Fibroblast of the aortic adventitia (primary cell): ENCODE measurements around the gene LRRC58. TPM values are rescaled to one million over a fixed set of nuclear protein-coding genes. Genes with fewer than 3 reads are reported as not detected.

Experiments
- DNase-seq: peaks from one replicate; pipeline ENCODE4 v3.0.0-alpha.2; 2010; ENCODE audit warnings: low read depth
- H3K4me3 ChIP-seq: 2 replicates; pipeline ENCODE4 v1.5.1; 2011; ENCODE audit warnings: low read depth, mild to moderate bottlenecking, control low read depth, low read length, moderate library complexity
- CTCF ChIP-seq: IDR thresholded peaks from 2 replicates; pipeline ENCODE4 v1.5.1; 2011; ENCODE audit warnings: mild to moderate bottlenecking, low read length, control low read depth, inconsistent platforms; ENCODE audit not compliant: insufficient read depth
- total RNA-seq: library from RNA; depleted of rRNA; stranded (reverse); fragments of >200 nt; gene quantifications from 2 replicates; pipeline ENCODE4 v1.2.3, GENCODE V29; 2012; ENCODE audit warnings: low replicate concordance

The LRRC58 gene
- total RNA-seq, 1 donor, result 56.1 TPM

- H3K4me3 ChIP-seq, result no peak overlapping the region
- no peak for DNase-seq
- no peak for TF ChIP-seq CTCF
Observed at GRCh38 chr3:120353463-120353862, 4.3 kb upstream of the LRRC58 start.

- TF ChIP-seq CTCF, result no peak
- no peak overlapping the region for H3K4me3 ChIP-seq
- no peak for DNase-seq
Observed at GRCh38 chr3:120352017-120352416, 2.9 kb upstream of the LRRC58 start.

- DNase-seq, result peak; percentile 78
- peak overlapping the region; percentile 37 for H3K4me3 ChIP-seq
- no peak for TF ChIP-seq CTCF
Observed at GRCh38 chr3:120350401-120350941, 1.3 kb upstream of the LRRC58 start.

GRCh38 chr3:120349855-120350125 lies 636 bp upstream of the LRRC58 start:
- DNase-seq, result no peak
- peak overlapping the region; percentile 86 for H3K4me3 ChIP-seq
- no peak for TF ChIP-seq CTCF

- DNase-seq, result peak; percentile 35
Observed at GRCh38 chr3:120348065-120348990, 826 bp downstream of the LRRC58 start.

GRCh38 chr3:120344349-120344748 lies 4.8 kb downstream of the LRRC58 start:
- TF ChIP-seq CTCF, result no peak
- DNase-seq, result peak; percentile 17
- H3K4me3 ChIP-seq, result no peak overlapping the region

More at GRCh38 chr3:120348065-120348990, 826 bp downstream of the LRRC58 start:
- peak overlapping the region; percentile 86 for H3K4me3 ChIP-seq
- TF ChIP-seq CTCF, result no peak
